ENCODE results near the gene IGLL5. TPM values are rescaled to one million over a fixed set of nuclear protein-coding genes. Genes with fewer than 3 reads are reported as not detected.

Gene IGLL5
- total RNA-seq, 2 experiments from 2014 or later, result not detected

GRCh38 chr22:22883090-22883727, 4.4 kb upstream of the IGLL5 start:
- H3K9me3 Mint-ChIP-seq, result no peaks in the 10 kb centered on the region
- CTCF ChIA-PET, result interaction anchor here (0.6 to 8.3 kb wide), 55 partner anchors 9 to 307 kb away, joined by 3 to 122 read pairs (median 5); no protein-coding TSS in a partner anchor
- intact Hi-C loops (cut with micrococcal nuclease), result loop anchor here (5.0 kb wide), 3 partner anchors 36 to 131 kb away; no protein-coding TSS in a partner anchor
- peaks cover 18% of the 10 kb centered on the region for H3K4me1 Mint-ChIP-seq (ENCODE audit: low read depth)
- H3K27ac Mint-ChIP-seq, result no peak overlapping the region
- TF ChIP-seq, protein P1, sequence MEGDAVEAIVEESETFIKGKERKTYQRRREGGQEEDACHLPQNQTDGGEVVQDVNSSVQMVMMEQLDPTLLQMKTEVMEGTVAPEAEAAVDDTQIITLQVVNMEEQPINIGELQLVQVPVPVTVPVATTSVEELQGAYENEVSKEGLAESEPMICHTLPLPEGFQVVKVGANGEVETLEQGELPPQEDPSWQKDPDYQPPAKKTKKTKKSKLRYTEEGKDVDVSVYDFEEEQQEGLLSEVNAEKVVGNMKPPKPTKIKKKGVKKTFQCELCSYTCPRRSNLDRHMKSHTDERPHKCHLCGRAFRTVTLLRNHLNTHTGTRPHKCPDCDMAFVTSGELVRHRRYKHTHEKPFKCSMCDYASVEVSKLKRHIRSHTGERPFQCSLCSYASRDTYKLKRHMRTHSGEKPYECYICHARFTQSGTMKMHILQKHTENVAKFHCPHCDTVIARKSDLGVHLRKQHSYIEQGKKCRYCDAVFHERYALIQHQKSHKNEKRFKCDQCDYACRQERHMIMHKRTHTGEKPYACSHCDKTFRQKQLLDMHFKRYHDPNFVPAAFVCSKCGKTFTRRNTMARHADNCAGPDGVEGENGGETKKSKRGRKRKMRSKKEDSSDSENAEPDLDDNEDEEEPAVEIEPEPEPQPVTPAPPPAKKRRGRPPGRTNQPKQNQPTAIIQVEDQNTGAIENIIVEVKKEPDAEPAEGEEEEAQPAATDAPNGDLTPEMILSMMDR (IDR thresholded peaks at IDR 0.05), result no peak
- POLR2A ChIA-PET, result no interaction called here
- ATAC-seq (no peak), DNase-seq (no peak)
- peaks cover 11% of the 10 kb centered on the region for H3K27me3 Mint-ChIP-seq
- no peak overlapping the region for H3K4me3 Mint-ChIP-seq
- no peaks in the 10 kb centered on the region for H3K36me3 Mint-ChIP-seq (ENCODE audit: low read depth)

DNA sequence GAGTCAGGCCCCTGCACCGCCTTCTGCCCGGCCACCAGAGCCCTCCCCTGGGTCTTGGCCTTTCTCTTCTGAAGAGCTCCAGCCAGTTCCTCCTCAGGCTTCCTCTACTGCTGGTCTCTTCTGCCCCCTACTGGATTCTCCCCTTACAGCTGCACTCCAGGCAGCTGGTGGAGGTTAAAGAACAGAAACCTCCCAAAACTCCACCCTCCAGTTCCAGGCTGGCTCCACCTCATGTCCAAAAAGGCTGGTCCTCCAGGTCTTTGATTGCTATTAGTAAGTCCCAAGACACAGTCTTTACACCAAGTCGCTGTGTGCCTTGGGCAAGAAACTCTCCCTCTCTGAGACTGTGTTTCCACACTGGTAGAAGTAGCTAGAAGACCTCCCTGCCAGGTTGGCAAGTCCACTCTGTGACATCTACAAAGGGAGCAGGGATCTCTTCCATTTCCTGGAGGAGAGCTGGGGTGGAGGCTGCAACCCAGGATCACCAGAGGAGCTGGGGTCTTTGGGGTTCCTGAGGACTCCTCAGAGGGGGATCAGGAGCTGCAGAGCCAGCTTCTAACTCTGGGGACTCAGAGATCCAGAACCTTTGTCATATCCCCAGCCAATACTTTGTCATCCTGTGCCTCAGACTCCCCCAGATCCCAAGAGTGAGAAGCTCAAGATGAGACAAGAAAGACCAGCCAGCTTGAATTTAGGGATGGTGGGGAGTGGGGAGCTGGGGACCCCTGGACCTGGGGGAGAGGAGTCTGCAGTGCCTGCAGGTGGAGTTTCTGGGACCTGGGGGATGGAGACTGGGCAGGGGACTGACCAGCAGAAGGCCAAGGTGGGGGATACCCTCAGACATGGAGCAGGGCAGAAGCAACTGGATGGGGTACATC, 3.4 kb upstream of the IGLL5 start:
- TF ChIP-seq, protein P1 (IDR thresholded peaks at IDR 0.05), result peak; percentile 78
- H3K27me3 Mint-ChIP-seq, result peaks cover 15% of the 10 kb centered on the region
- H3K9me3 Mint-ChIP-seq, result no peaks in the 10 kb centered on the region
- H3K4me3 Mint-ChIP-seq, result no peak overlapping the region
- ATAC-seq, result peak; percentile 72
- H3K27ac Mint-ChIP-seq, result no peak overlapping the region
- intact Hi-C loops (cut with micrococcal nuclease), result loop anchor here (5.0 kb wide), 3 partner anchors 37 to 132 kb away; no protein-coding TSS in a partner anchor
- CTCF ChIA-PET, result interaction anchor here (0.6 to 8.3 kb wide), 73 partner anchors 10 to 308 kb away, joined by 3 to 122 read pairs (median 4); no protein-coding TSS in a partner anchor
- POLR2A ChIA-PET, result interaction anchor here (1.0 to 1.6 kb wide), 2 partner anchors 21 to 59 kb away, joined by 3 to 4 read pairs; no protein-coding TSS in a partner anchor
- no peaks in the 10 kb centered on the region for H3K36me3 Mint-ChIP-seq (ENCODE audit: low read depth)
- DNase-seq, result peak; percentile 83
- peaks cover 18% of the 10 kb centered on the region for H3K4me1 Mint-ChIP-seq (ENCODE audit: low read depth)

DNA sequence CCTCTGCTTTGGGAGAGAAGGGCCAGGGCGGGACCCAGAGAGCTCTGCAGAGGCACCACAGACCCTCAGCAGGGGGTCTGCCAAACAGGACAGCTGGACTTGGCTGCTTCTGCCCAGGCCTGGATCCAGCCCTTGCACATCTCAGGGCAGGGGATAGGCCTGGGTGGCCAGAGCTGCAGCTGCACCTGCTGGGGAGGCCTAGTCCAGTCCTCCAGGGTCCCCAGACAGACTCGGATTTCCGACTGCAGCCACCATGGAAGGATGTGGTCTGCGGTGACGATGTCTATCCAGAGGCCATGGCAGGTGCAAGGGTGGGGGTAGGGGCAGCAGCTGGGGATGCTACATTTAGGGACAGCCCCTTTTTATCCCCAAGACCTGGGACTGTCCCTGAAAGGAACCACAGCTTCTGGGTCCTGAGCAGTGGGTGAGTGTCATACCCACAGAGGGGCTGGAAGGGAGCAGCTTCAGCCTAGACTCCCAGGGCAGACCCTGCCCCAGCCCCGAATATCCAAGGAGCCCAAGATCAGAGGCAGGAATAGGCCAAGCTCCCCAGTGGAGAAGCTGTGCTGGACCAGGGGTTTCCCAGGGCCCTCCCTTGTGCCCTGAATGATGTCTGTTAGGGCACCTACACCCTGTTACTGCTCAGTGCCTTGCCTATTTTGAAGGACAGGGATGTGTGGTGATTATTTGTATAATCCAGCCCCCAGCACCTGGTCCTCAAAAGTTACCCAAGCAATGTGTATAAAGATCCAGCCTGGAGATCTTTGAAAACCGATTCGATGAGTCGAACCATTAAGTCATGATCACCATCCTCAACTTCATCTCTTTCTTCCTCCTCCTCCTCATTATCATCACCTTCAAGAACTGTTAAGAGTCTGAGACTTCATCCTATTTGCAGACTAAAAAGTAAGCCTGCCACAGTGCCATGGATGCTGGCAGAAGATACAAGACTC, 2.5 kb upstream of the IGLL5 start:
- no peak overlapping the region for H3K4me3 Mint-ChIP-seq
- peak; percentile 90 for DNase-seq

GRCh38 chr22:22886546-22886945, 1.1 kb upstream of the IGLL5 start:
- ATAC-seq, result no peak
- Mint-ChIP-seq H3K4me3 (no peak overlapping the region), H3K9me3 (no peaks in the 10 kb centered on the region), H3K27ac (no peak overlapping the region), H3K27me3 (peaks cover 21% of the 10 kb centered on the region), H3K4me1 (ENCODE audit: low read depth) (peaks cover 18% of the 10 kb centered on the region), H3K36me3 (ENCODE audit: low read depth) (no peaks in the 10 kb centered on the region)
- no peak for DNase-seq
- TF ChIP-seq, protein P1 (IDR thresholded peaks at IDR 0.05), result no peak
- ChIA-PET POLR2A (no interaction called here), CTCF (interaction anchor here (0.8 to 8.3 kb wide), 5 partner anchors 9 to 116 kb away, joined by 3 to 122 read pairs (median 6); no protein-coding TSS in a partner anchor)
- intact Hi-C loops (cut with micrococcal nuclease), result loop anchor here (5.0 kb wide), 2 partner anchors 51 to 66 kb away; no protein-coding TSS in a partner anchor

More for the DNA sequence above, 2.5 kb upstream of the IGLL5 start:
- ChIA-PET POLR2A (interaction anchor here (1.0 to 1.6 kb wide), 2 partner anchors 22 to 58 kb away, joined by 3 to 4 read pairs; no protein-coding TSS in a partner anchor), CTCF (interaction anchor here (0.6 to 8.3 kb wide), 53 partner anchors 8 to 299 kb away, joined by 3 to 122 read pairs (median 7); no protein-coding TSS in a partner anchor)
- peak; percentile 88 for ATAC-seq
- Mint-ChIP-seq H3K9me3 (no peaks in the 10 kb centered on the region), H3K27me3 (peaks cover 15% of the 10 kb centered on the region), H3K4me1 (ENCODE audit: low read depth) (peaks cover 18% of the 10 kb centered on the region), H3K36me3 (ENCODE audit: low read depth) (no peaks in the 10 kb centered on the region), H3K27ac (no peak overlapping the region)
- TF ChIP-seq, protein P1 (IDR thresholded peaks at IDR 0.05), result no peak
- intact Hi-C loops (cut with micrococcal nuclease), result loop anchor here (5.0 kb wide), 5 partner anchors 38 to 133 kb away; no protein-coding TSS in a partner anchor
